GM18907 (cell line): ENCODE data around the gene GARNL3.

ENCODE experiments used
- ATAC-seq: cut with Tn5 transposase; IDR thresholded peaks from one replicate; pipeline ENCODE4 v1.9.1; 2021; ENCODE audit warnings: mild to moderate bottlenecking, moderate library complexity; ENCODE audit not compliant: unreplicated experiment

Gene GARNL3, protein sequence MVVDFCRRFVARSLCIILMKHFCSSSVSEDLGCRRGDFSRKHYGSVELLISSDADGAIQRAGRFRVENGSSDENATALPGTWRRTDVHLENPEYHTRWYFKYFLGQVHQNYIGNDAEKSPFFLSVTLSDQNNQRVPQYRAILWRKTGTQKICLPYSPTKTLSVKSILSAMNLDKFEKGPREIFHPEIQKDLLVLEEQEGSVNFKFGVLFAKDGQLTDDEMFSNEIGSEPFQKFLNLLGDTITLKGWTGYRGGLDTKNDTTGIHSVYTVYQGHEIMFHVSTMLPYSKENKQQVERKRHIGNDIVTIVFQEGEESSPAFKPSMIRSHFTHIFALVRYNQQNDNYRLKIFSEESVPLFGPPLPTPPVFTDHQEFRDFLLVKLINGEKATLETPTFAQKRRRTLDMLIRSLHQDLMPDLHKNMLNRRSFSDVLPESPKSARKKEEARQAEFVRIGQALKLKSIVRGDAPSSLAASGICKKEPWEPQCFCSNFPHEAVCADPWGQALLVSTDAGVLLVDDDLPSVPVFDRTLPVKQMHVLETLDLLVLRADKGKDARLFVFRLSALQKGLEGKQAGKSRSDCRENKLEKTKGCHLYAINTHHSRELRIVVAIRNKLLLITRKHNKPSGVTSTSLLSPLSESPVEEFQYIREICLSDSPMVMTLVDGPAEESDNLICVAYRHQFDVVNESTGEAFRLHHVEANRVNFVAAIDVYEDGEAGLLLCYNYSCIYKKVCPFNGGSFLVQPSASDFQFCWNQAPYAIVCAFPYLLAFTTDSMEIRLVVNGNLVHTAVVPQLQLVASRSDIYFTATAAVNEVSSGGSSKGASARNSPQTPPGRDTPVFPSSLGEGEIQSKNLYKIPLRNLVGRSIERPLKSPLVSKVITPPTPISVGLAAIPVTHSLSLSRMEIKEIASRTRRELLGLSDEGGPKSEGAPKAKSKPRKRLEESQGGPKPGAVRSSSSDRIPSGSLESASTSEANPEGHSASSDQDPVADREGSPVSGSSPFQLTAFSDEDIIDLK

GRCh38 chr9:127264462-127265219, at the start of gene GARNL3:
Gene GARNL3, plus strand, starts transcription at chr9:127264774. Its CDS starts 104 bp downstream, at chr9:127264878.
- no peak for ATAC-seq

- no peak for ATAC-seq
Observed at GRCh38 chr9:127215268-127216209, 49.0 kb upstream of the GARNL3 start.

GRCh38 chr9:127216210-127216887, 48.2 kb upstream of the GARNL3 start:
- ATAC-seq, result no peak

DNA sequence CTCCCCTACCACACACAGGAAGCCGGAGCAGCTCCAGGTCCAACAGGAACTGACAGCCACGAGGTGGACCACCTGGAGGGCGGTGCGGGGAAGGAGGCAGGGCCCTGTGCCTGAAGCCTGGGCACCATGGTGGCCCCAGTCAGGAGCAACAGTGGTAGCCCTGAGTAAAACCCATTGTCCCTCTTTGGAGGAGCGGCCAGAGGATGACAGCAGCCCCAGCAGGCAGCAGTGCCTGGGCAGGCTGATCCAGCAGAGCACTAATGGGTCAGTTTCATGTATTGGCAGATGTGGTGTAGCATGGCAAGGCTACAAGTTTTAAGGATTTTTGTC, 47.7 kb upstream of the GARNL3 start:
- ATAC-seq, result no peak

- no peak for ATAC-seq
Observed at GRCh38 chr9:127218818-127219217, 45.8 kb upstream of the GARNL3 start.

GRCh38 chr9:127219520-127219919, 45.1 kb upstream of the GARNL3 start:
- no peak for ATAC-seq

- ATAC-seq, result no peak
Observed at GRCh38 chr9:127221695-127222094, 42.9 kb upstream of the GARNL3 start.

DNA sequence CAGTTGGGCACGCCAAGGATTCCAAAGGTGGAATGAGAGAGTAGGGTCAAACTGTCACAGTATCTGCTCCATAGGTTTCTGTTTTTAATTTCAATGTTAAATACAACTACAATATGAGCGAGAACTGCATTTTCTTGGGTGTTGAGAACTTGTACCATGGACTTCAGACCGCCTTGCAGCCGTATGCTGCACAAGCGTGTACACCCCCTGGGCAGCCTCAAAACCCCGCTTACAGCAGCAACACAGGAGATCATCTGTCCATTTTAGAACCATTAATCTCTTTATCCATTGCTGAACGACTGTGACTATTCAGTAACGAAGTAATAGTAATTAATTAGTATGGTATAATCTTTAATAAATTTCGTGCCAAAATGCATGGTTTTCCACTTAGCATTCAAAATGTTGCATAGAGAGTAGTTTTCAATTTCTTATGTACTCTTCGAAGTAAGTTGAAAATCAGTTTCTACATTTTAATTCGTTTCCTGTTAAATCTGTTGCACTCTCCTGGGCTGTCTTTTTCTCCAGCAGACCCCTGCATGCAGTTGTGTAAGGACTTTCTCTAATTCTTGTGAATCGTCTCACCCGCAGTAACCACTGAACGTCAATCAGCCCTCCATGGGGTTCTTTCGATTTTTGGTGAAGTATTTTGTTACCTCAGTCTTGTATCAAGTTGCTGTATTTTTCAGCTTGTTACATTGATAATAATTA, 42.0 kb upstream of the GARNL3 start:
- ATAC-seq, result no peak

DNA sequence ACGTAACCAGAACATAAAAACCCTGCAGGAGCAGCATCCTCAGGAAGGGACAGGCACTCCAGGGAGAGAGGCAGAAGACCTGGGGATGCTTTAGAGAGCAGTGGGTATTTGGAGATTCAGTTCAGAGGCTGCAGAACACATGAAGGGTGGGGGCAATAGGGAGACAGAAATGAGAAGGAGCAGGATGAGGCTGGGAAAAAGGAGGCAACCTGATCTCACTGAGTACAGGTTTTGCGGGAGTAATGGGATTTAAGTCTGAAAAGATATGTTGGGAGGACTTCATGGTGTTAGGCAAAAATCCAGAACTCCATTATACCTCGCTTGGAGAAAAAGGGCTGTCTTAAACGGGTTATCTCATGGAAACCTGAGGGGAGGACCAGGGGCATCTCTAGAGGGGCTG, 41.3 kb upstream of the GARNL3 start:
- no peak for ATAC-seq

GRCh38 chr9:127223810-127224177, 40.8 kb upstream of the GARNL3 start:
- ATAC-seq, result no peak

DNA sequence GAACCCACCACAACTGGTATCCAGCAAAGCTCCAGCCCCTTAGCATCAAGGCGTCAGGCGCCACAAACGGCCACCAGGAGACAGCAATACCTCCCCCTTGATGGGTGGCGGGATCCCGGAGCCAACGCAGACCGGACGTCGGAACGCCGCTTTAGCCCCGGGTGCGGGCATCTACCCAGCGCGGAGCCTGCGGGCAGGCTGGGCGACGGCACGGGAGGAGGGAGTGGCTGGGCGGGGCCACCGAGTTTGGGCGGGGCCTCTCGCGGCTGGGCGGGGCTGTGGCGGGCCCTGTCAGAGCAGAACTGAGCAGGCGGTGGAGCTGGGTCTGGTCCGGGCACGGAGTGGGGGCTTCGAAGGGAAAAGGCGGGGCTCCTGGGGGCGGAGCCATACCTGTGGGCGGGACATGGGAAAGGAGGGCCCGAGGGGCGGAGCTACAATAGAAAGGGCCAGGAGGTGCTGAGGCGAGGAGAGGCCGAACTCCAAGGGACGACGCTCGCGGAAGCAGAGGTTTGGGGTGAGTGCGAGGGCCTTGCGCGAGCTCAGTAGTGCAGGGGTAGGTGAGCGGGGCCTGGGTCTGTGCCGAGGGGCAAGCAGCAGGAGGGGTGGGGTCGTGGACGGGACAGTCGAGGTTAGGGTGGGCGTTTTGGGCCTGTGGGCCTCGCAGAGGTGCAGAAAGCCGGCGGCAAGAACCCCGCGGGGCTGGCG, 40.2 kb upstream of the GARNL3 start:
- ATAC-seq, result peak; percentile 58

GRCh38 chr9:127224883-127225739, 39.5 kb upstream of the GARNL3 start:
- peak; percentile 46 for ATAC-seq

DNA sequence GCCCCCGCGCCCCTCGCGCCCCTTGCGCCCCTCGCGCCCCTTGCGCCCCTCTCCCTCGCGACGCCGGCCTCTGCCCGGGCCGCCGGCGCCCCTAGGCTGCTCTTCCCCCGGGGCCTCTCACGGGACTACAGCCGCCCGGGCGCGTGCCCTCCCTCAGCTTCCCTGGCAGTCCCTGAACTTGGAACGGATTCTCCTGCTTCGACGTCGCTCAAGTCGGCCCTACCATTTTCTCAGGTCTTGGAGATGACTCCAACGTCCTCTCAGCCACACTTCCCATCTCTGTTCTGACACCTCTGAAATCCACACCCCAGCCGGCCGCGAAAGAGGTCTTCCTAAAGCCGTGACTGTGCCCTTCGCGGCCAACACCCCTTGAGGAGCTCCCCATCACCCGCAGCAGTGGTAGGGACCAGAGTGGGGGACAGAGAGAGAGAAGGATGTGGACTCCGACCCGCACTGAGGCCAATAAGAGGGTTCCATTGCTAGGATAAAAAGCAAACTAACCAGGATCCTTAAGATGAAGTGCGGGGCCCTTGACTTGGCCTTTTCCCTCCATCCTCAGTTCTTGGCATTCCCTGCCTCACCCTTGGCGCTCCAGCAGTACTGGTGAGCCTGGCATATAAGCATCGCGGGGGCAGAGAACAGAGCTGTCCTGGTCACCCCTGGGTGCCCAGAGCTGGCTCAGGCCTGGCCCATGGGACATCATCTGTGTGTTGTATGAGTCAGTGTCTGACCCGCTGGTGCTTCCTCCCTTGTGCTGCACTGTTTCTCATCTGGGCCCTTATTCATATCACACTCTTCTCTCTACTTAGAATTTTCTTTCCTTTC, 38.6 kb upstream of the GARNL3 start:
- no peak for ATAC-seq

DNA sequence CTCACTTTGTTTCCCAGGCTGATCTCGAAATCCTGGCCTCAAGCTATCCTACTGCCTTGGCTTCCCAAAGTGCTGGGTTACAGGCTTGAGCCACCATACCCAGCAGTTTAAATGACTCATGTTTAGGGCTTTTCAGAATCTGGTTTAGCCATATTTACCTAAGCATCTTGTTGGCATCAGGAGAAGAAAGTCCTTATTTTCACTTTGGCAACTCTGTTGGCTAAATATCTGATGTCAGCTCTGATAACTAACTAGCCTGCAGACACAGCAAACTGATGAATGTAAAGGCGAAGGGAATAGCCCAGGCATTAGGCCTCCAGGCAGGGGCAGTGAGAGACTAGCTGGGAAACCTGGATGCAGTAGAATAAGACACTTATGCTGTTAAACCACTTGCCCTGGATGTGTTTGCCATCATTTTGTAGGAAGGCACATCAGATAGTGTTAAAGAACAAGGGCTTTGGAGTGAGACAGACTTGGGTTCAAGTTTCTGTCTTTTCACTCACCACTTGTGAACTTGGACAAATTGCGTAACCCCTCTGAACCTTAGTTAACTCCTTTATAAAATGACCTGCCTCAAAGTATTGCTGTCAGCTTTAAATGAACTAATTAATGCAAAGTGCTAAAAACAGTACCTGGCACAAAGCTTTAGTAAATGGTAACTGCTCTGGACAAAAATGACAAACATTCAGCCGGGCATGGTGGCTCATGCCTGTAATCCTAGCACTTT, 34.7 kb upstream of the GARNL3 start:
- no peak for ATAC-seq

DNA sequence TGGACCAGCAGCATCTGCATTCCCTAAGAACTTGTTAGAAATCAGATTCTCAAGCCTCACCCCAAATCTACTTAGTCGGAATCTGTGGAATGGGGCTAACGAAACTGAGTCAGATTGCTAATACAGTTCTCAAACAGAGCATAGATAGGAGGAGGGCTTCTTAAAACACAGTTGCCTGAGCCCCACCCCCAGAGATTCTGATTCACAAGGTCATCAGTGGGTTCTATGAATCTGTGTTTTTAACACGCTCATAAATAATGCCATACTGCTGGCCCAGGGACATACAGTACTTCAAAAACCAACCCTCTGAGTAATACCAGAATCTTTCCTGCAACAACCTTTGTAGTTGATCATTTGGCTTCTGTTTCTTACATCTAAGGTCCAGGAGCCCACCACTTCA, 32.9 kb upstream of the GARNL3 start:
- ATAC-seq, result no peak
